ENCODE measurements around the gene DAZ2.
"Not testable (repeated sequence)": the region's sequence is repeated elsewhere in the genome, so short reads cannot be mapped to it uniquely, and the experiment has no call there.

The DAZ2 gene, protein sequence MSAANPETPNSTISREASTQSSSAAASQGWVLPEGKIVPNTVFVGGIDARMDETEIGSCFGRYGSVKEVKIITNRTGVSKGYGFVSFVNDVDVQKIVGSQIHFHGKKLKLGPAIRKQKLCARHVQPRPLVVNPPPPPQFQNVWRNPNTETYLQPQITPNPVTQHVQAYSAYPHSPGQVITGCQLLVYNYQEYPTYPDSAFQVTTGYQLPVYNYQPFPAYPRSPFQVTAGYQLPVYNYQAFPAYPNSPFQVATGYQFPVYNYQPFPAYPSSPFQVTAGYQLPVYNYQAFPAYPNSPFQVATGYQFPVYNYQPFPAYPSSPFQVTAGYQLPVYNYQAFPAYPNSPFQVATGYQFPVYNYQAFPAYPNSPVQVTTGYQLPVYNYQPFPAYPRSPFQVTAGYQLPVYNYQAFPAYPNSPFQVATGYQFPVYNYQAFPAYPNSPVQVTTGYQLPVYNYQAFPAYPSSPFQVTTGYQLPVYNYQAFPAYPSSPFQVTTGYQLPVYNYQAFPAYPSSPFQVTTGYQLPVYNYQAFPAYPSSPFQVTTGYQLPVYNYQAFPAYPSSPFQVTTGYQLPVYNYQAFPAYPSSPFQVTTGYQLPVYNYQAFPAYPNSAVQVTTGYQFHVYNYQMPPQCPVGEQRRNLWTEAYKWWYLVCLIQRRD

DNA sequence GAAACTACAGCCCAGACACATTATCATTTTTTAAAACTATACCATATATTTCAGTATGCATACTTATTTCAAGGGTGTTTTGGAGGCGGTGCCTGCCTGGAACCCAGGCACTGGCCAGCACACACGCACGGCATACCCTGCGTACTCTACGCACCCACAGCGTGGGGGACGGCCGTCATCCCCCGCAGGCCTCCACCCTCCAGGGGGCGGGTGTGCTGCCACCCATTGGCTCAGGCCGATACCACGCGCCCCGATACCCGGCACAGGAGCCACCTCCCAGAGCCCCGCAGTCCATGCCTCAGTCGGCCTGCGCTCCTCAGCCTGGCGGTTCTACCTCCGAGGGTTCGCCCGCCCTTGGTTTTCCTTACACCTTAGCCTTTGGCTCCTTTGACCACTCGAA is at the start of gene DAZ2:
Gene DAZ2 (plus strand): TSS at position 301 of the 400 bp plus-strand sequence. CDS start 208 bp downstream, outside the sequence.
- not testable (repeated sequence) for DNase-seq

DNA sequence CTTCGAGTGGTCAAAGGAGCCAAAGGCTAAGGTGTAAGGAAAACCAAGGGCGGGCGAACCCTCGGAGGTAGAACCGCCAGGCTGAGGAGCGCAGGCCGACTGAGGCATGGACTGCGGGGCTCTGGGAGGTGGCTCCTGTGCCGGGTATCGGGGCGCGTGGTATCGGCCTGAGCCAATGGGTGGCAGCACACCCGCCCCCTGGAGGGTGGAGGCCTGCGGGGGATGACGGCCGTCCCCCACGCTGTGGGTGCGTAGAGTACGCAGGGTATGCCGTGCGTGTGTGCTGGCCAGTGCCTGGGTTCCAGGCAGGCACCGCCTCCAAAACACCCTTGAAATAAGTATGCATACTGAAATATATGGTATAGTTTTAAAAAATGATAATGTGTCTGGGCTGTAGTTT is 20.4 kb upstream of the DAZ2 start, which contains the start of gene DAZ1:
Gene DAZ1 (minus strand): TSS at position 101 of the 400 bp plus-strand sequence. CDS start 208 bp downstream, outside the sequence.
- not testable (repeated sequence) for DNase-seq

DNA sequence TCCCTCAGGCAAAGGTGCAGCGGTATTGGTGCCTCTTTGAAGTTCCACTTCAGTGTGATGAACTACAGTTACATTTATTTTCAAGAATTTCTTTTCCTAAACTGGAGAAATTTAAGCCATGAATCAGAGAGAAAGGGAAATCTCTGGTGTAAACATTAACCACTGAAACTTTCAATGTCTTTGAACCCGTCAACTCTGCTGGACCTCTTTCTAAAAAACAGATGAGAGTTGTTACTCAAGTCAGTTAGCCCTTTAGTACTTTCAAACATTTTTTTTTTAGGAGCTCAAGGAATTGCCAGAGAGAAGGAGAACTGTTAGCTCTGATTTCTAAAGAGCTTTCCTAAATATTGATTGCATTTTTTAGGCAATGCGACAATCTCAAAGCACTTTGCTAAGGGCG is 11.9 kb upstream of the DAZ2 start:
- DNase-seq: not testable (repeated sequence)

DNA sequence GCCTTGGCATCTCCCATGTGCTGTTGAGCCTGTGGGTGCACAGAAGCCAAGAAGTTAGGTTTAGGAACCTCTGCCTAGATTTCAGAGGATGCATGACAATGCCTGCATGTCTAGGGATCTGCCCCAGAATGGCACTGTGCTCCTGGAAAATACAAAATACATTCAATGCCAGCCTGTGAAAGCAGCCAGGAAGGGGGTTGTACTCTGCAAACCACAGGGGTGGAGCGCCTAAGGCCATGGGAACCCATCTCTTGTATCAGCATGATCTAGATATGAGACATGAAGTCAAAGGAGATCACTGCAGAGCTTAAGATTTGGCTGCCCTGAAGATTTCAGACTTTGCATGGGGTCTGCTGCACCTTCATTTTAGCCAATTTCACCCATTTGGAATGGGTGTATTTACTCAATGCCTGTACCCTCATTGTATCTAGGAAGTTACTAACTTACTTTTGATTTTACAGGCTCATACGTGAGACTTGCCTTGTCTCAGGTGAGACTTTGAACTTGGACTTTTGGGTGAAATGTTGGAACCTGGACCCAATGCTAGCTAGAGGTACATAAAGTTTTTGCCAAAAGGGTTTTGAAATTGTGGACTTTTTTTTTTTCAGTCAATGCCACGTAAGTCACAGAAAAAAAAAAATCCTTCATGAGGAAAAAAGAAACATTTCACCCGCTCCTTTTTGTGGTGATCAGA is 9.4 kb upstream of the DAZ2 start:
- not testable (repeated sequence) for DNase-seq

DNA sequence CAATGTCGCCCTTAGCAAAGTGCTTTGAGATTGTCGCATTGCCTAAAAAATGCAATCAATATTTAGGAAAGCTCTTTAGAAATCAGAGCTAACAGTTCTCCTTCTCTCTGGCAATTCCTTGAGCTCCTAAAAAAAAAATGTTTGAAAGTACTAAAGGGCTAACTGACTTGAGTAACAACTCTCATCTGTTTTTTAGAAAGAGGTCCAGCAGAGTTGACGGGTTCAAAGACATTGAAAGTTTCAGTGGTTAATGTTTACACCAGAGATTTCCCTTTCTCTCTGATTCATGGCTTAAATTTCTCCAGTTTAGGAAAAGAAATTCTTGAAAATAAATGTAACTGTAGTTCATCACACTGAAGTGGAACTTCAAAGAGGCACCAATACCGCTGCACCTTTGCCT is 8.7 kb upstream of the DAZ2 start:
- DNase-seq: not testable (repeated sequence)
